K562 (cell line): ENCODE data around the gene YBX1. TPM values are rescaled to one million over a fixed set of nuclear protein-coding genes. Genes with fewer than 3 reads are reported as not detected.

Experiments
- ATAC-seq: fragments of 200-7000 bp; cut with Tn5 transposase; 3 replicates; pipeline ENCODE4 v1.9.1; 2020; ENCODE audit warnings: moderate library complexity
- BruUV-seq: library from RNA; stranded (reverse); fragments of 400-500 nt; replicated peaks from 2 replicates; lab custom pipeline; 2021; lab: Mats Ljungman, UMichigan
- CTCF ChIA-PET: fragments of 300-600 bp; formaldehyde crosslinking; extraction: SDS; loops from one replicate; lab custom pipeline; 2021; ENCODE audit warnings: low intra/inter-chr PET ratio; lab: Yijun Ruan, JAX
- POLR2A ChIA-PET: fragments of 300-600, 350-650 bp; sonication (Branson Sonifier 250); formaldehyde crosslinking; extraction: SDS; loops from one replicate; lab custom pipeline; 2021; ENCODE audit warnings: antibody characterized with exemption, inconsistent platforms; lab: Yijun Ruan, JAX
- DNase-seq, 4 experiments: peaks; one replicate each; pipeline versions ENCODE4 v3.0.0 to v3.0.0-alpha.2; 2011 to 2018; ENCODE audit warnings: low spot score in 3 of 4, mixed read lengths in 3 of 4; ENCODE audit errors: extremely low read depth in 1 of 4
- FAIRE-seq: peaks from 2 replicates; lab custom pipeline; 2011; peaks lifted over from hg19 to GRCh38; lab: Jason Lieb, UNC
- H2AFZ ChIP-seq: 2 replicates; pipeline ENCODE4 v1.6.0; 2011; ENCODE audit warnings: low read depth, low read length, control low read depth, inconsistent platforms
- H3K27ac ChIP-seq: fragments of 200-600 bp; 3 replicates; pipeline ENCODE4 v1.8.0; 2011; ENCODE audit warnings: low read depth, mild to moderate bottlenecking, control low read depth, inconsistent platforms, low read length, moderate library complexity, mixed read lengths; ENCODE audit errors: extremely low read depth
- H3K27me3 ChIP-seq, 2 experiments: fragments of 300-600 bp in 1 of 2; 2 replicates in 1 of 2; 3 replicates in 1 of 2; pipeline versions ENCODE4 v1.6.0 to v1.8.0; 2011; ENCODE audit warnings: inconsistent platforms in 2 of 2, low read length in 2 of 2, mild to moderate bottlenecking in 1 of 2, mixed read lengths in 1 of 2, moderate library complexity in 1 of 2; ENCODE audit not compliant: control insufficient read depth in 2 of 2, insufficient read depth in 2 of 2
- H3K36me3 ChIP-seq: fragments of 300-600 bp; 3 replicates; pipeline ENCODE4 v1.8.0; 2011; ENCODE audit warnings: mild to moderate bottlenecking, low read length, inconsistent platforms; ENCODE audit not compliant: control insufficient read depth, insufficient read depth
- H3K4me1 ChIP-seq, 2 experiments: fragments of 200-600 bp in 1 of 2; replicated peaks in 1 of 2; 2 replicates in 1 of 2; 3 replicates in 1 of 2; pipeline versions ENCODE4 v1.5.1 to v1.8.0; 2011; ENCODE audit warnings: inconsistent platforms in 2 of 2, low read length in 2 of 2, mild to moderate bottlenecking in 1 of 2, mixed read lengths in 1 of 2, moderate library complexity in 1 of 2; ENCODE audit not compliant: control insufficient read depth in 2 of 2, insufficient read depth in 2 of 2
- H3K4me2 ChIP-seq: 2 replicates; pipeline ENCODE4 v1.6.1; 2011; ENCODE audit warnings: low read length, control low read depth, inconsistent platforms, mixed read lengths; ENCODE audit not compliant: insufficient read depth
- H3K4me3 ChIP-seq: fragments of 200-600 bp; sonication (generic), shearing (Covaris generic); 2 replicates; pipeline ENCODE4 v1.5.1; 2016; ENCODE audit warnings: control low read depth, inconsistent platforms
- H3K79me2 ChIP-seq: fragments of 200-600 bp; 3 replicates; pipeline ENCODE4 v1.8.0; 2011; ENCODE audit warnings: low read length, inconsistent platforms; ENCODE audit not compliant: control insufficient read depth, insufficient read depth
- H3K9ac ChIP-seq, 2 experiments: 2 replicates each; pipeline versions ENCODE4 v1.6.0 to v1.6.1; 2011; ENCODE audit warnings: low read depth in 2 of 2, low read length in 2 of 2, control low read depth in 1 of 2, inconsistent platforms in 1 of 2, mild to moderate bottlenecking in 1 of 2, mixed read lengths in 1 of 2; ENCODE audit not compliant: insufficient read depth in 1 of 2
- H3K9me1 ChIP-seq: one replicate; pipeline ENCODE4 v1.6.0; 2011; ENCODE audit warnings: inconsistent platforms, mild to moderate bottlenecking, low read length, moderate library complexity; ENCODE audit not compliant: control insufficient read depth, insufficient read depth
- H3K9me3 ChIP-seq: replicated peaks from 2 replicates; pipeline ENCODE4 v1.5.1; 2011; ENCODE audit warnings: low read depth, low read length, inconsistent platforms; ENCODE audit not compliant: control insufficient read depth, insufficient read depth
- H4K20me1 ChIP-seq: replicated peaks from 2 replicates; pipeline ENCODE4 v1.6.1; 2011; ENCODE audit warnings: low read length, inconsistent platforms, mixed read lengths; ENCODE audit not compliant: control insufficient read depth, insufficient read depth
- CBX2 ChIP-seq: fragments of 200-600 bp; sonication (generic); IDR thresholded peaks from one replicate; pipeline ENCODE4 v1.6.1; 2012; ENCODE audit warnings: mild to moderate bottlenecking, low read length, inconsistent platforms; ENCODE audit not compliant: insufficient read depth, poor library complexity, severe bottlenecking
- COPS2 ChIP-seq: fragments of 450-650 bp; conservative IDR thresholded peaks from 2 replicates; pipeline ENCODE4 v1.6.1; 2016; ENCODE audit warnings: mild to moderate bottlenecking, moderate library complexity
- CREBBP ChIP-seq: IDR thresholded peaks from one replicate; pipeline ENCODE4 v1.6.1; 2012; ENCODE audit warnings: low read depth, mild to moderate bottlenecking, control low read depth, inconsistent platforms, low read length
- CREM ChIP-seq: IDR thresholded peaks from 2 replicates; pipeline ENCODE4 v1.6.1; 2014; ENCODE audit warnings: antibody characterized with exemption, low read depth
- HIVEP1 ChIP-seq: fragments of 250-450 bp; sonication (Bioruptor Pico); IDR thresholded peaks from 2 replicates; pipeline ENCODE4 v1.4.0; 2020; ENCODE audit warnings: mild to moderate bottlenecking
- NFE2 ChIP-seq: IDR thresholded peaks from 2 replicates; pipeline ENCODE4 v1.6.1; 2014; ENCODE audit warnings: antibody characterized with exemption, low read depth
- RCOR1 ChIP-seq, 2 experiments: IDR thresholded peaks; 2 replicates each; pipeline ENCODE4 v1.6.1; 2012; ENCODE audit warnings: low read depth in 2 of 2, low read length in 2 of 2, borderline replicate concordance in 1 of 2, improper control_type of control experiment in 1 of 2
- RERE ChIP-seq: sonication (generic); formaldehyde crosslinking; IDR thresholded peaks from 2 replicates; pipeline ENCODE4 v1.8.0; 2023; ENCODE audit warnings: missing genetic modification reagents, mild to moderate bottlenecking, borderline replicate concordance
- STAT6 ChIP-seq: sonication (generic); formaldehyde crosslinking; IDR thresholded peaks from 2 replicates; pipeline ENCODE4 v1.8.1; 2023; ENCODE audit warnings: mild to moderate bottlenecking, missing genetic modification reagents
- ZFP1 ChIP-seq: fragments of 450-650 bp; formaldehyde crosslinking; IDR thresholded peaks from 2 replicates; pipeline ENCODE4 v1.4.0; 2020; ENCODE audit warnings: mild to moderate bottlenecking, mixed read lengths
- ZNF197 ChIP-seq: fragments of 200-800 bp; sonication (Bioruptor generic); IDR thresholded peaks from 2 replicates; pipeline ENCODE4 v1.6.1; 2016; ENCODE audit warnings: low read depth, missing genetic modification characterization, missing compliant biosample characterization
- ZNF280A ChIP-seq: fragments of 450-650 bp; IDR thresholded peaks from 2 replicates; pipeline ENCODE4 v1.6.1; 2018; ENCODE audit warnings: mild to moderate bottlenecking, low read depth; ENCODE audit not compliant: partially characterized antibody
- ZNF780A ChIP-seq: fragments of 250-450 bp; sonication (Bioruptor Pico); IDR thresholded peaks from 2 replicates; pipeline ENCODE4 v1.5.0; 2021; ENCODE audit warnings: mild to moderate bottlenecking
- ZNF785 ChIP-seq: fragments of 250-450 bp; sonication (Bioruptor Pico); IDR thresholded peaks from 2 replicates; pipeline ENCODE4 v1.4.0; 2020; ENCODE audit warnings: mild to moderate bottlenecking
- WGBS: fragments of 100-300 bp; shearing (Covaris generic); methylation state at CpG from one replicate; pipeline ENCODE4 v1.1.6; 2016; ENCODE audit warnings: low coverage, mixed read lengths; ENCODE audit not compliant: insufficient coverage; ENCODE audit errors: missing lambda C conversion rate; 5-methylcytosine and 5-hydroxymethylcytosine counted together
- in situ Hi-C: fragments of 300-500 bp; cut with MboI; formaldehyde crosslinking; loops from 4 replicates; pipeline ENCODE4 v1.15.0; 2018; ENCODE audit warnings: inconsistent platforms, mixed read lengths
- intact Hi-C: fragments of 100-400 bp; cut with micrococcal nuclease; formaldehyde crosslinking; loops from 2 replicates; pipeline ENCODE4 v1.14.2; 2022
- polyA plus RNA-seq, 8 experiments: library from polyadenylated mRNA; depleted of rRNA in 4 of 8; stranded (reverse) in 5 of 8; unstranded in 3 of 8; fragments of >200 nt; fragmentation: Nextera tagmentation in 2 of 8; fragmentation: Illumina TruSeq in 1 of 8; extraction: Ambion mirVana in 2 of 8; extraction: Trizol in 1 of 8; gene quantifications; 2 replicates each; pipeline versions ENCODE4 v1.2.1 to v1.2.3, GENCODE V29; 2011 to 2014; ENCODE audit warnings: inconsistent platforms in 1 of 8, missing spikeins in 1 of 8
- total RNA-seq, 7 experiments: library from RNA; depleted of rRNA in 6 of 7; stranded (reverse); fragments of >200 nt in 6 of 7; fragmentation: Illumina TruSeq in 2 of 7; extraction: Trizol in 2 of 7; gene quantifications; 2 replicates each; pipeline versions ENCODE4 v1.2.1 to v1.2.3, GENCODE V29; 2011 to 2021; ENCODE audit warnings: low replicate concordance in 1 of 7

YBX1 gene
- total and polyA plus RNA-seq, 9 of the 15 experiments (the other 6 are each of a cell fraction or from before 2014, with no cell fraction given) = 363 to 1,955 (median 1,216) TPM

- ChIA-PET POLR2A (no interaction called here), CTCF (no interaction called here)
- H3K27me3 ChIP-seq = no peaks in the 10 kb centered on the region
- H3K36me3 ChIP-seq = peaks cover 7% of the 10 kb centered on the region; the same call in 2 of the 3 replicates
- FAIRE-seq (no peak), DNase-seq (peak in 2 of 4 experiments; percentile 4 to 5), ATAC-seq (no peak)
- no peaks in the 10 kb centered on the region for H3K9me3 ChIP-seq
- H3K9ac ChIP-seq = no peak overlapping the region
- no peak overlapping the region for H3K27ac ChIP-seq
- intact Hi-C loops = no loop called here
- no peak overlapping the region for H3K4me2 ChIP-seq
- no peaks in the 10 kb centered on the region for H3K9me1 ChIP-seq
- H2AFZ ChIP-seq = no peak overlapping the region
- WGBS = 100% methylated on average over 1 of the region's 1 CpG
- no peaks in the 10 kb centered on the region for H4K20me1 ChIP-seq
- no TSS peak for BruUV-seq
- in situ Hi-C loops = no loop called here
- H3K4me3 ChIP-seq = no peak overlapping the region
- no peaks in the 10 kb centered on the region for H3K79me2 ChIP-seq
- no peaks in the 10 kb centered on the region for H3K4me1 ChIP-seq
- TF ChIP-seq CBX2 = no peak
- no peak for TF ChIP-seq ZNF280A
- no peak for TF ChIP-seq CREM
- no peak for TF ChIP-seq NFE2
- TF ChIP-seq RERE = no peak
- TF ChIP-seq RCOR1 (IDR thresholded peaks at IDR 0.05; ENCODE audit: borderline replicate concordance in 1 of 2, low read depth in 2 of 2, low read length in 2 of 2) = no peak
- no peak for TF ChIP-seq ZFP1
- no peak for TF ChIP-seq STAT6 (CRISPR knock-in tag)
- no peak for TF ChIP-seq CREBBP
- TF ChIP-seq COPS2 = no peak
- no peak for TF ChIP-seq ZNF780A (CRISPR knock-in tag)
- TF ChIP-seq ZNF197 (CRISPR knock-in tag) = no peak
- no peak for TF ChIP-seq HIVEP1 (CRISPR knock-in tag)
- TF ChIP-seq ZNF785 = no peak
Observed at GRCh38 chr1:42720868-42721267, 38.6 kb downstream of the YBX1 start.
